GM10248 (cell line): ENCODE data around the gene COL23A1.

Source experiments
- CTCF ChIA-PET: fragments of 300-600 bp; sonication (Branson Sonifier 250); formaldehyde crosslinking; extraction: SDS; loops from one replicate; lab custom pipeline; 2021; ENCODE audit warnings: antibody characterized with exemption; lab: Yijun Ruan, JAX
- POLR2A ChIA-PET: fragments of 350-650 bp; sonication (Branson Sonifier 250); formaldehyde crosslinking; extraction: SDS; loops from one replicate; lab custom pipeline; 2020; ENCODE audit warnings: antibody characterized with exemption; lab: Yijun Ruan, JAX
- DNase-seq: peaks from one replicate; pipeline ENCODE4 v3.0.0; 2012; ENCODE audit errors: extremely low spot score
- CTCF ChIP-seq: IDR thresholded peaks from 2 replicates; pipeline ENCODE4 v1.5.1; 2012; ENCODE audit warnings: mild to moderate bottlenecking, low read depth; ENCODE audit errors: extremely low read depth, missing control alignments, control extremely low read depth

Gene COL23A1

GRCh38 chr5:178475422-178475821 lies 114.8 kb downstream of the COL23A1 start:
- ChIA-PET CTCF (interaction anchor here (1.0 kb wide), 1 partner anchor 14 kb away, joined by 3 read pairs; no protein-coding TSS in a partner anchor), POLR2A (no interaction called here)
- no peak for DNase-seq
- no peak for TF ChIP-seq CTCF

- CTCF ChIA-PET, result no interaction called here
- no peak for DNase-seq
- POLR2A ChIA-PET, result no interaction called here
- no peak for TF ChIP-seq CTCF
These were observed 115.5 kb downstream of the COL23A1 start for GRCh38 chr5:178474562-178475184.

- POLR2A ChIA-PET, result no interaction called here
- no peak for TF ChIP-seq CTCF
- DNase-seq, result no peak
- CTCF ChIA-PET, result interaction anchor here (5.5 kb wide), 1 partner anchor 13 kb away, joined by 36 read pairs; no protein-coding TSS in a partner anchor
These were observed 116.3 kb downstream of the COL23A1 start for GRCh38 chr5:178473854-178474253.

- ChIA-PET CTCF (interaction anchor here (5.5 kb wide), 1 partner anchor 11 kb away, joined by 36 read pairs; no protein-coding TSS in a partner anchor), POLR2A (no interaction called here)
- DNase-seq, result no peak
- TF ChIP-seq CTCF, result no peak
These were observed 118.1 kb downstream of the COL23A1 start for GRCh38 chr5:178472138-178472537.

- TF ChIP-seq CTCF, result no peak
- CTCF ChIA-PET, result interaction anchor here (5.5 kb wide), 1 partner anchor 11 kb away, joined by 36 read pairs; no protein-coding TSS in a partner anchor
- POLR2A ChIA-PET, result no interaction called here
- no peak for DNase-seq
These were observed 118.5 kb downstream of the COL23A1 start for GRCh38 chr5:178471711-178472110.

- CTCF ChIA-PET, result interaction anchor here (5.5 kb wide), 1 partner anchor 10 kb away, joined by 36 read pairs; no protein-coding TSS in a partner anchor
- no peak for DNase-seq
- no peak for TF ChIP-seq CTCF
- POLR2A ChIA-PET, result no interaction called here
These were observed 119.5 kb downstream of the COL23A1 start for GRCh38 chr5:178470760-178471025.
